Measurements from ENCODE around the gene TMEM121B.

Gene TMEM121B

GRCh38 chr22:17093081-17093480, 28.1 kb downstream of the TMEM121B start:
- no peak for DNase-seq
- no peaks in the 10 kb centered on the region for H3K4me1 ChIP-seq
- H3K9me3 ChIP-seq, result no peaks in the 10 kb centered on the region
- no peaks in the 10 kb centered on the region for H3K27me3 ChIP-seq
- no peak overlapping the region for H3K27ac ChIP-seq
- H3K36me3 ChIP-seq, result peaks cover 5 to 8% (median 6%) of the 10 kb centered on the region in 3 donors
- H3K4me3 ChIP-seq, result no peak overlapping the region
- intact Hi-C loops (cut with DNase I; ENCODE audit: low total_unique reads), result no loop called here
- no peak for TF ChIP-seq CTCF (IDR thresholded peaks at IDR 0.05)

- Histone ChIP-seq H3K27ac (no peak overlapping the region), H3K36me3 (no peaks in the 10 kb centered on the region), H3K4me3 (no peak overlapping the region), H3K9me3 (no peaks in the 10 kb centered on the region), H3K27me3 (no peaks in the 10 kb centered on the region), H3K4me1 (peaks cover 0 to 6% (median 2%) of the 10 kb centered on the region in 4 donors)
- DNase-seq, result peak in 1 of 2 donors; percentile 10
- TF ChIP-seq CTCF (IDR thresholded peaks at IDR 0.05), result no peak
- intact Hi-C loops (cut with DNase I; ENCODE audit: low total_unique reads), result no loop called here
Observed at GRCh38 chr22:17091851-17092250, 29.3 kb downstream of the TMEM121B start.

GRCh38 chr22:17090550-17090949, 30.6 kb downstream of the TMEM121B start:
- intact Hi-C loops (cut with DNase I; ENCODE audit: low total_unique reads), result no loop called here

GRCh38 chr22:17087498-17088131, 33.5 kb downstream of the TMEM121B start:
- peak in 1 of 2 donors; percentile 7 for DNase-seq
- no peak for TF ChIP-seq CTCF (IDR thresholded peaks at IDR 0.05)
- H3K9me3 ChIP-seq, result no peaks in the 10 kb centered on the region
- no peak overlapping the region for H3K4me3 ChIP-seq
- intact Hi-C loops (cut with DNase I; ENCODE audit: low total_unique reads), result loop anchor here (5.0 kb wide), 1 partner anchor 85 kb away; no protein-coding TSS in a partner anchor
- no peaks in the 10 kb centered on the region for H3K36me3 ChIP-seq
- no peaks in the 10 kb centered on the region for H3K27me3 ChIP-seq
- H3K27ac ChIP-seq, result no peak overlapping the region
- H3K4me1 ChIP-seq, result peaks cover 0 to 26% (median 11%) of the 10 kb centered on the region in 4 donors

More at GRCh38 chr22:17090550-17090949, 30.6 kb downstream of the TMEM121B start:
- Histone ChIP-seq H3K36me3 (no peaks in the 10 kb centered on the region), H3K4me1 (peaks cover 0 to 17% (median 8%) of the 10 kb centered on the region in 4 donors), H3K9me3 (no peaks in the 10 kb centered on the region), H3K27me3 (no peaks in the 10 kb centered on the region), H3K4me3 (no peak overlapping the region), H3K27ac (no peak overlapping the region)
- no peak for TF ChIP-seq CTCF (IDR thresholded peaks at IDR 0.05)
- DNase-seq, result no peak

GRCh38 chr22:17086788-17087497, 34.2 kb downstream of the TMEM121B start:
- no peaks in the 10 kb centered on the region for H3K9me3 ChIP-seq
- H3K27ac ChIP-seq, result no peak overlapping the region
- peaks cover 0 to 26% (median 11%) of the 10 kb centered on the region in 4 donors for H3K4me1 ChIP-seq
- no peaks in the 10 kb centered on the region for H3K36me3 ChIP-seq
- peak overlapping the region in 1 of 2 donors; percentile 84 for H3K4me3 ChIP-seq
- no peak for TF ChIP-seq CTCF (IDR thresholded peaks at IDR 0.05)
- intact Hi-C loops (cut with DNase I; ENCODE audit: low total_unique reads), result loop anchor here (5.0 kb wide), 1 partner anchor 85 kb away; no protein-coding TSS in a partner anchor
- no peaks in the 10 kb centered on the region for H3K27me3 ChIP-seq
- peak; percentile 30 to 62 for DNase-seq
